ENCODE results near the gene LAMA5. TPM values are rescaled to one million over a fixed set of nuclear protein-coding genes. Genes with fewer than 3 reads are reported as not detected.

The LAMA5 gene
- total and polyA plus RNA-seq, 8 donors: 41.4 to 278 (median 79.6) TPM

GRCh38 chr20:62287759-62288534 lies 79.2 kb downstream of the LAMA5 start:
- 86 to 92% (median 90%) methylated on average over 10 to 12 of the region's 12 CpGs for WGBS, 5 donors
- Histone ChIP-seq H3K36me3 (peaks cover 60 to 95% (median 95%) of the 10 kb centered on the region in 4 donors), H3K9me3 (no peaks in the 10 kb centered on the region), H3K27me3 (no peaks in the 10 kb centered on the region), H3K4me3 (no peak overlapping the region), H3K4me1 (no peaks in the 10 kb centered on the region), H3K27ac (no peak overlapping the region)
- TF ChIP-seq POLR2A (IDR thresholded peaks at IDR 0.05): no peak
- TF ChIP-seq CTCF (IDR thresholded peaks at IDR 0.05): no peak
- TF ChIP-seq POLR2AphosphoS5 (IDR thresholded peaks at IDR 0.05): no peak
- no peak for TF ChIP-seq EP300 (IDR thresholded peaks at IDR 0.05)
- DNase-seq: peak in 1 of 2 donors; percentile 14
- intact Hi-C loops (cut with DNase I; ENCODE audit: low total_unique reads): no loop called here

GRCh38 chr20:62287129-62287528 lies 80.0 kb downstream of the LAMA5 start:
- TF ChIP-seq POLR2A (IDR thresholded peaks at IDR 0.05): no peak
- Histone ChIP-seq H3K36me3 (peaks cover 66 to 98% (median 96%) of the 10 kb centered on the region in 4 donors), H3K27me3 (no peaks in the 10 kb centered on the region), H3K4me1 (no peaks in the 10 kb centered on the region), H3K27ac (no peak overlapping the region), H3K4me3 (no peak overlapping the region), H3K9me3 (no peaks in the 10 kb centered on the region)
- intact Hi-C loops (cut with DNase I; ENCODE audit: low total_unique reads): no loop called here
- no peak for DNase-seq
- WGBS, 5 donors: 79 to 87% (median 81%) methylated on average over 6 of the region's 6 CpGs

- peak overlapping the region in 2 of 5 donors; percentile 16 to 32 for H3K27ac ChIP-seq
- intact Hi-C loops (cut with DNase I; ENCODE audit: low total_unique reads): no loop called here
- H3K36me3 ChIP-seq: peaks cover 66 to 98% (median 96%) of the 10 kb centered on the region in 4 donors
- no peaks in the 10 kb centered on the region for H3K9me3 ChIP-seq
- H3K27me3 ChIP-seq: no peaks in the 10 kb centered on the region
- no peak overlapping the region for H3K4me3 ChIP-seq
- TF ChIP-seq POLR2AphosphoS5 (IDR thresholded peaks at IDR 0.05) (no peak), POLR2A (IDR thresholded peaks at IDR 0.05) (no peak), EP300 (IDR thresholded peaks at IDR 0.05) (no peak), CTCF (IDR thresholded peaks at IDR 0.05) (no peak)
- 79 to 94% (median 89%) methylated on average over 18 to 25 of the region's 25 CpGs for WGBS, 5 donors
- no peaks in the 10 kb centered on the region for H3K4me1 ChIP-seq
- no peak for DNase-seq
Measured at GRCh38 chr20:62286493-62287064, 80.5 kb downstream of the LAMA5 start.

GRCh38 chr20:62285722-62286121 lies 81.4 kb downstream of the LAMA5 start:
- peak in 1 of 2 donors; percentile 67 for DNase-seq
- 71 to 83% (median 81%) methylated on average over 23 of the region's 23 CpGs for WGBS, 5 donors
- TF ChIP-seq EP300 (IDR thresholded peaks at IDR 0.05) (no peak), POLR2AphosphoS5 (IDR thresholded peaks at IDR 0.05) (peak in 1 of 3 donors; percentile 12)
- no peaks in the 10 kb centered on the region for H3K4me1 ChIP-seq
- peak overlapping the region in 1 of 5 donors; percentile 32 for H3K27ac ChIP-seq
- H3K36me3 ChIP-seq: peaks cover 66 to 98% (median 96%) of the 10 kb centered on the region in 4 donors
- no peaks in the 10 kb centered on the region for H3K9me3 ChIP-seq
- intact Hi-C loops (cut with DNase I; ENCODE audit: low total_unique reads): no loop called here
- no peak overlapping the region for H3K4me3 ChIP-seq
- H3K27me3 ChIP-seq: no peaks in the 10 kb centered on the region

GRCh38 chr20:62285151-62285550 lies 82.0 kb downstream of the LAMA5 start:
- no peak for TF ChIP-seq POLR2A (IDR thresholded peaks at IDR 0.05)
- TF ChIP-seq EP300 (IDR thresholded peaks at IDR 0.05): no peak
- no peak for TF ChIP-seq POLR2AphosphoS5 (IDR thresholded peaks at IDR 0.05)
- TF ChIP-seq CTCF (IDR thresholded peaks at IDR 0.05): no peak
- no peaks in the 10 kb centered on the region for H3K27me3 ChIP-seq
- H3K36me3 ChIP-seq: peaks cover 70 to 98% (median 96%) of the 10 kb centered on the region in 4 donors
- H3K4me1 ChIP-seq: peaks cover 0 to 4% (median 3%) of the 10 kb centered on the region in 4 donors
- intact Hi-C loops (cut with DNase I; ENCODE audit: low total_unique reads): no loop called here
- WGBS, 5 donors: 80 to 88% (median 81%) methylated on average over 6 of the region's 6 CpGs
- H3K4me3 ChIP-seq: no peak overlapping the region
- no peaks in the 10 kb centered on the region for H3K9me3 ChIP-seq
- DNase-seq: no peak
- H3K27ac ChIP-seq: no peak overlapping the region

Data from stomach (tissue), 9 donors.